Ovary (tissue), 3 donors: ENCODE data around the gene DNER.
"Not testable (repeated sequence)": the region's sequence is repeated elsewhere in the genome, so short reads cannot be mapped to it uniquely, and the experiment has no call there.

Experiments
- CTCF ChIP-seq, 3 donors: fragments of 450-650 bp in 2 of 3; fragments of 200-600 bp in 1 of 3; IDR thresholded peaks; one replicate each; pipeline versions ENCODE4 v1.5.1 to v1.8.0; 2016 to 2022; ENCODE audit warnings: antibody characterized with exemption in 3 of 3, mild to moderate bottlenecking in 1 of 3
- EP300 ChIP-seq: sonication (generic); formaldehyde crosslinking; IDR thresholded peaks from one replicate; pipeline ENCODE4 v1.6.1; 2017; ENCODE audit warnings: antibody characterized with exemption
- POLR2A ChIP-seq: fragments of 450-650 bp; IDR thresholded peaks from one replicate; pipeline ENCODE4 v1.6.1; 2017; ENCODE audit warnings: antibody characterized with exemption, mild to moderate bottlenecking, moderate library complexity
- donor health status: DM: no; HTN: no; CAD: no.

GRCh38 chr2:229693845-229694244, 20.5 kb downstream of the DNER start:
- TF ChIP-seq CTCF (IDR thresholded peaks at IDR 0.05); POLR2A; EP300: not testable (repeated sequence)
